ENCODE measurements around the gene CALN1.
"Not testable (repeated sequence)": the region's sequence is repeated elsewhere in the genome, so short reads cannot be mapped to it uniquely, and the experiment has no call there.

The CALN1 gene

DNA sequence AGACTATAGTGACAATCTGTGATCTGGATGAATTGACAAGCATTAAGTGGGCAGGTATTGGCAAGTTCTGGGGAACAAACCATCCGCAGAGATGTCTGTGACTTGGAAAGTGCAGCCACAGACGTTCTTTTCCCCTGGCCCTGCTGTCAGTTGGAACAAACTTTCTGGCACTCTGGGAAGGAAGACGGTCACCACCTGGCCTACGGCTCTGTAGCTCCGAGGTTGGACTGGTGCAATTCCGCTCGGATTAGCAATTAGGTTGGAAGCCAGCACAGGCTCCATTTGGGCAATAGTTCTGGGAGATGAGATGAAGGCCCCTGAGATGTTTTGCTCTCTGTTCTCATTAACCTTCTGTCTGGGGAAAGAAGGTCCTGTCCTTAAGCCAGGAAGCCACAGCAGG, 437.5 kb downstream of the CALN1 start:
- no peak for DNase-seq (ENCODE audit: low read depth in 1 of 2, low spot score in 1 of 2)
- in situ Hi-C loops (cut with HindIII; ENCODE audit: low pct_unique_long_range_greater_than_20kb, low sequenced_read_pairs), result no loop called here
- no peak for TF ChIP-seq JUND (IDR thresholded peaks at IDR 0.05; ENCODE audit: low read depth)

DNA sequence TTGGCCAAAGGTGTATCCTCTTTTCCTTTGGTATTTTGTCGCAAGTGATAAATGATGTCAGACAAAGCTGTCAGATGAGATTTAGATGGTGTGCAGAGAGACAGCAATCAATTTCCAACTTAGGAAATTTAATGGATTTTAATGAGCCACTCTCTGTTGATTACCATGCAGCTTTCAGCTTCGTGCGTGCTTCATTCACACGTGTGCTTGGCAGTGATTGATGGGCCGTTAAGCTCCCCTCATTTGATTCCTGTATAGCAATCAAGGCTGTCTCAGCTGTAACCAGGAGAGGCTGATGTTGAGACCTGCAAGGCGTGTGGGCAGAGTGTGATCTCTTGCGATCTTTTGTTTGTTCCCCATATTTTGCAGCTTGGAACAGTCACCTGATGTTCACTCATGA, 439.6 kb downstream of the CALN1 start:
- no peak for DNase-seq (ENCODE audit: low read depth in 1 of 2, low spot score in 1 of 2)

DNA sequence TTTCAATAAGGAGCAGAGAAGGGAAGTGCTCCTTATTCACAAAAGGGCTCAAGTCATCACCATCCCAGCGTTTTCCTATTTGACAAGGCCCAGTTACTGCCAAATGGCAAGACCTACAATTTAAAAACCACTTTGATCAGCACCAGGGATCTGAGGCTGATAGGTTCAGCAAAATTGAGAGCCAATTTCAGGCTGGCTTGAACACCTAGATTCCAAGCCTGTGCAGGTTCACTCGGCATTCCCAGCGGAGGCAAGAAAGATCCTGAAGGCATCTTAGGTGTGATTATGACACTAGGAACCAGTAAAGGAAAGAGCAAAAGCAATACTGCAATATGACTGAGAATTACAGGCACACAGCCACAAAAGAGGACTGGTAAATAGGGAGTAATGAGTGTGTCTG, 441.4 kb downstream of the CALN1 start:
- no peak for TF ChIP-seq JUND (IDR thresholded peaks at IDR 0.05; ENCODE audit: low read depth)
- DNase-seq (ENCODE audit: low read depth in 1 of 2, low spot score in 1 of 2), result no peak
- in situ Hi-C loops (cut with HindIII; ENCODE audit: low pct_unique_long_range_greater_than_20kb, low sequenced_read_pairs), result no loop called here

More for the DNA sequence above, 439.6 kb downstream of the CALN1 start:
- TF ChIP-seq JUND (IDR thresholded peaks at IDR 0.05; ENCODE audit: low read depth), result no peak
- in situ Hi-C loops (cut with HindIII; ENCODE audit: low pct_unique_long_range_greater_than_20kb, low sequenced_read_pairs), result no loop called here

DNA sequence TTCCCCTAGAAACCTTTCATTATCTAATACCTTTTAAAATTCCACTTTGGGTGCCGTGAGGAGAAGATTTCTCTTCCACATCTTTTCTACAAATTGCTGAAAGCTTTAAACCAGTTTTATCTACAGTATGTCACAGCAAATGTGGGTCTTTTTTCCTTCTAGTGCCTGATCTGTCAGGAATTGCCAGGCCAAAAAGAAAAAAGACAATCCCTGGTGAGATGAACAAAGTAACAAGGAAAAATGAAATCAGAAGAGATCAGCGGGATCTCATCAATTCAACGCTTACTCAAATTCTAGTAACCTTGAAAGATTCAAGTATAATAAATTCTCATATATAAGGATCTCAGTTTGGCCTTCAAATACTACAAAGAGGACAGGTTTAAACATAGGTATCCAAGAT, 449.5 kb downstream of the CALN1 start:
- no peak for DNase-seq (ENCODE audit: low read depth in 1 of 2, low spot score in 1 of 2)
- TF ChIP-seq JUND (IDR thresholded peaks at IDR 0.05; ENCODE audit: low read depth), result no peak
- in situ Hi-C loops (cut with HindIII; ENCODE audit: low pct_unique_long_range_greater_than_20kb, low sequenced_read_pairs), result no loop called here

DNA sequence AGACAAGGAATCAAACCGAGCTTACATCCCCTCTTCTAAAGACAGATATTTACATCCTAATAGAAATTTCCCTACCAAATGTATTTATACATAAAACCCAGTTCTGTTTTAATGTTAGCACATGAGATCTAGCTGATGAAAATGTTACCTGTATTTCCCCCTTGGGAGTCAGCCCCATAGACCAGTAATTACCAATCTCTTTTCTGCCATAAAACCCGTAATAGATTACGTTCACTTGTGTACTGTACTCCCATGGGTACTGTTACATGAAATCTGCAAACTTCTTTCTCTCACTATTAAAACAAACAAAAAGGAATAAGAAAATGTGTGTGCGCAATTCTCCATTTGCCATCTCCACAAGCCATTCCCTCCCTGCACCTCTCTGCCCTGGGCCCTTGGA, 450.9 kb downstream of the CALN1 start:
- no peak for TF ChIP-seq JUND (IDR thresholded peaks at IDR 0.05; ENCODE audit: low read depth)
- in situ Hi-C loops (cut with HindIII; ENCODE audit: low pct_unique_long_range_greater_than_20kb, low sequenced_read_pairs), result no loop called here
- no peak for DNase-seq (ENCODE audit: low read depth in 1 of 2, low spot score in 1 of 2)

DNA sequence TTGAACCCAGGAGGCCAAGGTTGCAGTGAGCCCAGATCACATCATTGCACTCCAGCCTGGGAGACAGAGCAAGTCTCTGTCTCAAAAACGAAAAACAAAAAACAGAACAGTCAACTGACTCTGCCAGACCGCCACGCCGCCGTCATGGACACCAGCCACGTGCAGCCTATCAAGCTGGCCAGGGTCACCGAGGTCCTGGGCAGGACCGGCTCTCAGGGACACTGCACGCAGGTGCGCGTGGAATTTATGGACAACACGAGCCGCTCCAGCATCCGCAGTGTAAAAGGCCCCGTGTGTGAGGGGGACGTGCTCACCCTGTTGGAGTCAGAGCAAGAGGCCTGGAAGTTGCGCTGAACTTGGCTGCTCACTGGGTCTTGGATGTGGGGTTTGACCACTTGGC, 470.0 kb downstream of the CALN1 start:
- in situ Hi-C loops (cut with HindIII; ENCODE audit: low pct_unique_long_range_greater_than_20kb, low sequenced_read_pairs), result no loop called here
- DNase-seq (ENCODE audit: low read depth in 1 of 2, low spot score in 1 of 2), result no peak
- TF ChIP-seq JUND (IDR thresholded peaks at IDR 0.05; ENCODE audit: low read depth), result no peak

DNA sequence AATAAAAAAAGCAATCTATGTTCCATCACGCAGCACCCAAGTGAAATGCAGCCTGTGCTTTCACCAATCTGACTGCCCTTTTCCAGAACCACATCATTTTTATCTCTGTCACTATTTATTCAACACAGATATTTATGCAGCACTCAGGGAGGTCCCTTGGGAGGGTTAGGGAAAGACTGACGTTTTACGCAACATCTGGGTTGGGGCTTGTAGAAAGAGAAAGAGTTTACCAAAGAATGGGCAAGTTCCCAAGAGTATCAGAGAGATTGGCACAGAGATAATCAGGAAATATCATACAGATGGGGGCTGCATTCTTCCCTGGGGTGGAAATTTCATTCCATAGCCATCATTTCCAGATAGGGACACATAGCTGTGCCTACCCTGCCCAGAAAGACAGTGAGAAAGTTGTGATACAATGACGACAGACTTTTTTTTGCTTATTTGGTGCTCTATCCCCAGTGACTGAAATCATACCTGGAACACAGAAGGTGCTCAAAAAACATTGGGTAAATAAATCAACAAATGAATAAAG, 474.2 kb downstream of the CALN1 start:
- in situ Hi-C loops (cut with HindIII; ENCODE audit: low pct_unique_long_range_greater_than_20kb, low sequenced_read_pairs), result no loop called here
- DNase-seq (ENCODE audit: low read depth in 1 of 2, low spot score in 1 of 2), result no peak
- no peak for TF ChIP-seq JUND (IDR thresholded peaks at IDR 0.05; ENCODE audit: low read depth)

DNA sequence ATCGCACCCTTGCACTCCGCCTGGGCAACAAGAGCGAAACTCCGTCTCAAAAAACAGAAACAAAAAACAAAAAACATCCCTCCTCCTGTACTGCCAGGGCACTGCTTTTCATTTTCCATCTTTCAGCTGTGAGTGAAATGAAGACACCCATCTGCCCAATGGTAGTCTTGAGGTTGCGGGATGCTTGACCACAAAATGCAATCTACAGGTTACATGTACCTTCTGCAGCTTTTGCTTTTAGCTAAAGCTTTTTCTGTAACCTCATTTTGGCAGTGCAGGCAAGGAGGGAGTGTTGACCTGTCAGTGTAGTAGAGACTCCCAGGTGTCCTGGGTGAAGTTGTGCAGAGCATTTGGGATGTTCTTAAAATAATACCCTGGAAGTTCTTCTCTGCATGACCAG, 476.5 kb downstream of the CALN1 start:
- in situ Hi-C loops (cut with HindIII; ENCODE audit: low pct_unique_long_range_greater_than_20kb, low sequenced_read_pairs), result no loop called here
- TF ChIP-seq JUND (IDR thresholded peaks at IDR 0.05; ENCODE audit: low read depth), result no peak
- DNase-seq (ENCODE audit: low read depth in 1 of 2, low spot score in 1 of 2), result no peak

DNA sequence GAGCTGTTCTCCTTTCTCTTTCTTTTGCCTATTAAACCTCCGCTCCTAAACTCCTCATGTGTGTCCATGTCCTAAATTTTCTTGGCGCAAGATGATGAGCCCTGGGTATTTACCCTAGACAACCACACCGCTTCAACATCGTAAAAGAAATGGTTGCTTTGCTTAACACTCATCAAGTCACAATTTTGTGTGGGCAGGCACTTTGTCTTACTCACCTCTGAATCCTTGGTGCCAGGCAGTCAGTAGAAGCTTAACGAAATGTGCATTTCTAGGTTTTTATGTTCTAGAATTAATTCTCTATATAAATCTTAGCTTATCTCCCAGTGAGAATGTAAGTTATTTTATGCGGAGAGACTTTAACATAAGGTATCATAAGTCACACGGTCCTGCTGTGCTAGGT, 478.7 kb downstream of the CALN1 start:
- TF ChIP-seq JUND (IDR thresholded peaks at IDR 0.05; ENCODE audit: low read depth), result no peak
- in situ Hi-C loops (cut with HindIII; ENCODE audit: low pct_unique_long_range_greater_than_20kb, low sequenced_read_pairs), result no loop called here
- DNase-seq (ENCODE audit: low read depth in 1 of 2, low spot score in 1 of 2), result no peak

DNA sequence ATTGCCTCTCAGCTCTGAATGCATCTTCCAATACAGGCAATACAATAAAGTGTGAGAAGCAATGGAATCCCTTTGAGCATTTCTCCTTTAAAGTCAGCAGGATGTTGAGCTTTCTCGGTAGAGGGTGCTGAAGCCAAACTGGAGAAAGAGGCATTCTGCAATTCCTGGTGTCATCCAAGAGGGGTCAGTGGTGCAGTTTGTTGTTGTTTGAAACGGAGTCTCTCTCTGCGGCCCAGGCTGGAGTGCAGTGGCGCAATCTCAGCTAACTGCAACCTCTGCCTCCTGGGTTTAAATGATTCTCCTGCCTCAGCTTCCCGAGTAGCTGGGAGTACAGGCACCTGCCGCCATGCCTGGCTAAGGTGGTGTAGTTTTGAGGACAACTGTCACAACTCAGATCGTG, 486.5 kb downstream of the CALN1 start:
- peak in 1 of 2 experiments; percentile 50 for DNase-seq (ENCODE audit: low read depth in 1 of 2, low spot score in 1 of 2)
- in situ Hi-C loops (cut with HindIII; ENCODE audit: low pct_unique_long_range_greater_than_20kb, low sequenced_read_pairs), result no loop called here

DNA sequence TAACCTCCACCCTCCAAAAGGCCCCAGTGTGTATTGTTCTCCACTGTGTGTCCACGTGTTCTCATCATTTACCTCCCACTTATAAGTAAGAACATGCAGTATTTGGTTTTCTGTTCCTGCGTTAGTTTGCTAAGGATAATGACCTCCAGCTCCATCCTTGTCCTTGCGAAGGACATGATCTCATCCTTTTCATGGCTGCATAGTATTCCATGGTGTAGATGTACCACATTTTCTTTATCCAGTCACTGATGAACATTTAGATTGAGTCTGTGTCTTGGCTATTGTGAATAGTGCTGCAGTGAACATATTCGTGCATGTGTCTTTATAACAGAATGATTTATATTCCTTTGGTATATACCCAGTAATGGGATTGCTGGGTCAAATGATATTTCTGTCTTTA, 497.9 kb downstream of the CALN1 start:
- DNase-seq (ENCODE audit: low read depth in 1 of 2, low spot score in 1 of 2); in situ Hi-C loops (cut with HindIII; ENCODE audit: low pct_unique_long_range_greater_than_20kb, low sequenced_read_pairs): not testable (repeated sequence)

More for the DNA sequence above, 486.5 kb downstream of the CALN1 start:
- no peak for TF ChIP-seq JUND (IDR thresholded peaks at IDR 0.05; ENCODE audit: low read depth)

DNA sequence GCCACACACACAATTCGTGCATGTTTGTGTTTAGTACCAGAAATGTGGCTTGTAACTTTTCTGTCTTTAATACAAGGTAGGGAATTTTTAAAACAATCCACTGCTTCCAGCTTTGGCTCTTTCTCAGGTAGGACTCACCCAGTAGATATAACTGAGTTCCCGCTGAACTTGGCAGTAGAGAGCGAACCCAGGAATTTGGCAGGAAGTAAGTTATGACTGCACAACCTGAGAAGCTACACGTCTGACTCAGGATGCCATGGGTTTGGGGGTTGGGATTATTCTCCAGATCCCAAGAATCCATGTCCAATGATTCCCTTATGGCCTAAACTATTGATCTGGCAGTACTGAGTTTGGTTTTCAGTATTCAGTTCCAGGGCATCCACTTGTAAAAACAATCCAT, 499.7 kb downstream of the CALN1 start:
- no peak for TF ChIP-seq JUND (IDR thresholded peaks at IDR 0.05; ENCODE audit: low read depth)
- in situ Hi-C loops (cut with HindIII; ENCODE audit: low pct_unique_long_range_greater_than_20kb, low sequenced_read_pairs), result no loop called here
- DNase-seq (ENCODE audit: low read depth in 1 of 2, low spot score in 1 of 2), result no peak

DNA sequence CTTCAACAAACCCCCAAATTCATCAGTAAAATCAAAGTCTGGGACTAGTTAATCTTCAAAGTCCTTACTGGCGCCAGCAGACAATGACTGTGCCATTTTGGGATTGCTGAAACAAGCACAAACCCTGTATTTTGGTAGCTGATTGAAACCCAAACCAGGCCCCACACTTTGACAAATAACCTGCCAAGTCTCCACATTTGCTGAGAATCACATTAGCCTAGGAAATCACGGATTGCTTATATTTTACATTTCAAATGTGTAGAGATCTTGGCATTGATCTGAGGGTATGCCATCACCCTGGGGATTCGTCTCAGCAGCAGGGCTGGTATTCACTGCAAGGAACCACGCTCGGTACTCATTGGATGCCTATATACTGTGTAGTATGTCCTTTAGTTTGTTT, 501.1 kb downstream of the CALN1 start:
- no peak for DNase-seq (ENCODE audit: low read depth in 1 of 2, low spot score in 1 of 2)
- TF ChIP-seq JUND (IDR thresholded peaks at IDR 0.05; ENCODE audit: low read depth), result no peak
- in situ Hi-C loops (cut with HindIII; ENCODE audit: low pct_unique_long_range_greater_than_20kb, low sequenced_read_pairs), result no loop called here

DNA sequence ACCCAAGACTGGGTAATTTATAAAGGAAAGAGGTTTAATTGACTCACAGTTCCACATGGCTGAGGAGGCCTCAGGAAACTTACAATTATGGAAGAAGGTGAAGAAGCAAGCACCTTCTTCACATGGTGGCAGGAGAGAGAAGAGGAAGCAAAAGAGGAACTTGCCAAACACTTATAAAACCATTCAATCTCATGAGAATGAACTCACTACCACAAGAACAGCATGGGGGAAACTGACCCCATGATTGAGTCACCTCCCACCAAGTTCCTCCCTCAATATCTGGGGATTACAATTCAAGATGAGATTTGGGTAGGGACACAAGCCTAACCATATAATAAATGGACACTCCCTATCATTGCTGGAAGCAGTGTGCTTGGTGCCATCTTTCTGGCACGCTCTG, 506.3 kb downstream of the CALN1 start:
- no peak for TF ChIP-seq JUND (IDR thresholded peaks at IDR 0.05; ENCODE audit: low read depth)
- DNase-seq (ENCODE audit: low read depth in 1 of 2, low spot score in 1 of 2), result no peak
- in situ Hi-C loops (cut with HindIII; ENCODE audit: low pct_unique_long_range_greater_than_20kb, low sequenced_read_pairs), result no loop called here

Data from T47D (cell line).